HG03135 (cell line): ENCODE data around the gene REEP6.
"Not testable (repeated sequence)": the region's sequence is repeated elsewhere in the genome, so short reads cannot be mapped to it uniquely, and the experiment has no call there.

Experiments
- ATAC-seq: cut with Tn5 transposase; IDR thresholded peaks from one replicate; pipeline ENCODE4 v1.9.1; 2021; ENCODE audit warnings: mild to moderate bottlenecking, moderate library complexity; ENCODE audit not compliant: unreplicated experiment

REEP6 gene

DNA sequence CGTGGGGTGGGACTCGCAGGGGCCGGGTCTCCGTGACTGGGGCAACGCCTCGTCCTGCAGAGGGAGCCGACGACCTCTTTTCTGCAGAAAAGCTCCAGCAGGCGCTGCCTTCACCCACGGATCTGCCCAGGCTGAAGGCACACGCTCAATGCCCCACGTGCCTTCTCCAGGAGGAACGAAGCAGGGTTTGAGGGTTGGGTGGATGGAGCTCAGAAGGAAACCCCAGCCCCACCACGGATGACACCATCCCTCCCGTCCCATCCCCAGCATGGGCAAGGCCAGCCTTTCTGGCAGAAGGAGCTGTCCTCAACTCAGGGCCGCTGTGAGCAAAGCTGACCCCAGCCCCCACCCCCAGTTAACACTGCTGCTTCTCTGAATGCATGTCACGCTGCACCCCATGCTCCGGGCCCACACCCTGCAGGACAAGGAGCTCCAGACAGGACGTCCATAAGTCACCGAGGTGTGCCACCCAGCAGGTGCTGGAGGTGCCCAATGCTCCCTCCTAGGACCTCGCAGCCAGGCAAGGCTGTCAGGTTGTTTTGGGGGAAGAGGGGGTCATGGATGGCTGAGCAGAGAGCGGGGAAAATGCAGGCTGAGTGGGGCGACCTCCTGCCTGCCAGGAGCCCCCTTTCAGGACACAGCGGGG, 19.3 kb upstream of the REEP6 start:
- no peak for ATAC-seq

DNA sequence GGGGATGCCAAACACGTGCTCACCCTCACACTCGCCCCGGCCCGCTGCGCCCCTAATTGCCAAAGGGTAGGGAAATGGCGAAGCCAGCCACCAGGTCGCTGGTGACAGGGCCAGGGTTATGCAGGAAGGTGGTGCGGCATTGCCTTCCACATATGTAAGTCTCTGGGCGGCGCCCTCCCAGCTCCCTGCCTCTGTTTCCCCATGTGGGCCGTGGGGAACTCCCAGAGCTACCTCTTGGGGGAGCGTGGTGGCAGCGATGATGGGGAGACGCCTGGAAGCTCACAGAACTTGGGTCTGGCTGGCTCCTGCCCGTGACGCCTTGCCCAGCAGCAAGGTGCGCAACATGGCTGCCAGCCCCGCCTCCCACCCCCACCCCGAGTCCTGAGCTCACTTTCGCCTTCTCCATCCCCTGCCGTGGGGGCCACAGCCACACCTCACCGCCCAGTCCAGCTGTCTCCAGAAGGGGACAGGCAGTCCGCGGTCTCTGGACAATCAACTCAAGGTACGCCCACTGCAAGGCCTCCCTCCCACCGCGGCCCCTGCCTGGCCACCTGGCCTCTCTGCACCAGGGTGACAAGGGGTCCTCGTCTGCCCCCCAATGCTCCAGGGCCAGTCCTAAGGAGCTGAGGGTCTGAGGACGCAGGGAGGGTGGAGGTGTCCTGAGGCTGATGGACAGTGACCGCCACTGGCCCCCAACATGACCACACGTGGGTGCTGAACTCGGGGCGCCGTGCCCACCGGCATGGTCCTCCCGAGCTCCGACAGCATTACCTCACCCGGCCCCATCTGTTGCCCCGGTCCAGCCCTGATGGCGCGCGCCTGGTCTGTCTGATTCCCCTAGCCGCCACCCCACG, 18.5 kb upstream of the REEP6 start:
- ATAC-seq: no peak

DNA sequence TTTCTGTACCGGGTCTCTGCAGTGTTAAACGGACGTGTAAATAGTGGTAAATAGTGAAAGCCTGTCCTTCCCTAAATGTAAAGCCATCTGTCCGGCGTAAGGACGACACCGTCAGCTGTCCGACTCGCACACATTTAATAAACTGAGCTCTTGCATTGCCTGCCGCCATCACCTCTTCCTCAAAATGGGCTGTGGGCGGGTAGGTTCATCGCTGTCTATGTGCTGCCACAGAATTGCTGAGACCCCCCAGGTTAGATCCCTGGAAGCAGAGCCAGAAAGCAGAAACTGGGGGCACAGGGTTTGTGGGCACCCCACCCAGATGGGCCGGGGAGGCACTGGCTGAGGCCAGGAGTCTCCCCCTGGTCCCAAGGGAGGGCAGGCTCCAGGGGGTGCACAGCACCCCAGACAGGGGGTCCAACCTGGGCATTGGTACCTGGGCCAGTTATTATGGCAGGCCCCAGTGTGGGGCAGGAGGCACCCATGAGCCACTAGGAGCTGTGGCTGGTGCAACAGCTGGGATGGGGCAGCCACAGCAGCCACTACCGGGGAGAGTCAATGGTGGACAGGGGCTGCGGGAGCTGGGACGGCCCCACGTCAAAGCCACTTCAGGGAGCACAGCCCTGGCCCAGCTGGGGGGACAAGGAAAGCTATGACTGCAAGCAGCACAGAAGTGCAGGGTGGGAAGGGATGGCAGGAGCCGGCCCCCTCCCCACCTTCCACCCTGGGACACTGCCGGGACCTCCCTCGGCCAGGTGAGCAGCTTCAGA, 17.7 kb upstream of the REEP6 start:
- ATAC-seq: no peak

DNA sequence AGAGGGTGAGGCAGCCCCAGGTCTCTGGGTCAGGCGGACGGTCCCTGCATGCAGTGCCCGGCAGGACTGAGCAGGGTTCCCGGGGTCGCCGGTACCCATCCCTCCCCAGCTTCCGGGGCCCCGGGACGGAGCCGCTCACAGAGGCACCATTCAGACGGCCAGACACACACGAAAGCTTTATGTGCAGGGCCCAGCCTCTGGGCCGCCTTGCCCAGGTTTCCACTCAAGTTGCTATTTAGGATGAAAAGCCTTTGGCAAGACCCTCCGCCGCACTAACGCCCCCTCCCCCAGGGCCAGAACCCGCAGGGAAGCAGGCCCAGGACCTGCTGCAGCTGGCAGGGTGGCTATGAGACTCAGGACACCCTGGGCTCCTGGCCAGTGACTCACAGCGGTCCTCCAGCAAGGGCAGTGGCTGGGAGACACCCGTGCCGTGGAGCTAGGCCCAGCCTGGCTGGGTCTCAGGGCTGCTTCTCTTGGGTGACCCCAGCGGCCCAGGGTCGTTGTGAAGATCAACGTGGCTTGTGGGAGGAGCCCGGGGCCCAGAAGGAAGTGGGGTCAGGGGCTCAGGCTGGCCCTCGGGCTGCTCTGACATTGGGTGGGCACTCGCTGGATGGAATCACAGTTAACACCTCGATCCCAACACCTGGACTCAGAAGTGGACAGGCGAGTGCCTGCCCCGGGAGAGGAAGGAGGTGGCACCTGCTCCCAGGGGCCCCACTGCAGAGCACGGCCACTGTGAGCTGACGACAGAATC, 16.8 kb upstream of the REEP6 start:
- ATAC-seq: no peak

DNA sequence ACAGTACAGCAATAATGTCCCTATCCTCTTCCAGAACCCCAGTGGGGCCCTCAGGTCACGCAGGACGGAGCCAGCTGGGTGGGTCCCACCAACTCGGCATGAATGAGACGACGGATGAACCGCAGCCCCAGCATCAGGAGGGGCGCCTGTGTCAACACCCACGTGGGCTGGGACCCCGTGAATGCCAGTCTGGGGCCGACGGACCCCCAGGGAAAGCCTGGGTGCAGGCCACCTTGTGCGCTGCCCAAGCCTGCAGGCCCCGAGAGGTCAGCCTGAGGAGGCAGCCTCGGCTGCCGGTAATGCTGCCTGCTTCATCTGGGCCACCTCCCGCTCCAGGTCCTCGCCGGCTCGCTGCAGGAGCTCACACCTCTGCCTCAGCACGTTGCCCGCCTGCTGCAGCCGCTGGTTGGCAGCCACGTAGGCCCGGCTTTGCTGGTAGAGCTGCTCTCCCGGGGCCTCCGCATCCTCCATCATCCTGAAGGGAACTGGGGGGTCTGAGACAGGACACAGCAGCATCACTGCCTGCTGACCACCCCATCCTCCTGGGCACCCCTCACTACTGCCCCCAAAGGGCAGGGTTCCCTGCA, 16.1 kb upstream of the REEP6 start:
- ATAC-seq: no peak

DNA sequence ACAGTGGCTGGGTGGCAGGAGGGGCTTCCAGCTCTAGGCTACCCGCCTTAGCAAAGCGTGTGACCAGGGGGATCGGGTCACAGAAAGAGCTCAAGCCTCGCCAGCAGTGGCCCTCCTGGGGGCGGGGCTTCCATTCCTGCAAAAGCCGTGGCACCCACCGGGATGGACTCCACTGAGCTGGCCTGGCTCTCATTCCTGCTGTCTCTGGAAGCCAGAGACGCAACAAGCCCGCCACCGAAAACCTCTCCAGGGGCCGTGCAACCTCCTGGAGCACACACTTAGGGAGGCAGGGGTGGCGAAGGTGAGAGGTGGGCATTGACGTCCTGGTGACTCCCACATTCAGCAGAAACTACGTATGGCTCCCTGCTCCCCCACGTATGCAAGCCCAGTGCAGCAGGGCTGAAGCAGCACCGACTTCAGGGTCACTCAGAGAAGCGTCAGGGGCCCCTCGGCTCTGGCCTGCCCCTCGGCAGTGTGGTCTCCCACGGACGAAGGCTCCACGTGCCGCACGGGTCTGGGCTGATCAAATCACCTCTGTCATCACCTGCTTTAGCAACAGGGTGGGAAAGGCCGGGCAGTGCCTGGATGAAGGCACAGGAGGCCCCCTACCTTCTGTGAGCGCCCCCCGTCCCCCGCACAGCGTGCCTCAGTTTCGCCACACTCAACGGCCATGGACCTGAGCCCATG, 15.1 kb upstream of the REEP6 start:
- no peak for ATAC-seq

DNA sequence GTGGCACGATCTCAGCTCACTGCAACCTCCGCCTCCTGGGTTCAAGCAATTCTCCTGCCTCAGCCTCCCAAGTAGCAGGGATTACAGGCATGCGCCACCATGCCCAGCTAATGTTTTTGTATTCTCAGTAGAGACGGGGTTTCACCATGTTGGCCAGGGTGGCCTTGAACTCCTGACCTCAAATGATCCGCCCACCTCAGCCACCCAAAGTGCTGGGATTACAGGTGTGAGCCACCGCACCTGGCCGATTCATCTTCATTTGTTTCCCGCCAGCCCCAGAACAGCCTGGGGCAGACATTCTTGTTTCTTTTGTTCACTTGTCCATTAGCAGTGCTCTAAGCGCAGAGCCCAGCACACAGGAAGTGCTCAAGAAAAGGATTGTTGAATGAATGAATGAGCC, 13.9 kb upstream of the REEP6 start:
- ATAC-seq: not testable (repeated sequence)

DNA sequence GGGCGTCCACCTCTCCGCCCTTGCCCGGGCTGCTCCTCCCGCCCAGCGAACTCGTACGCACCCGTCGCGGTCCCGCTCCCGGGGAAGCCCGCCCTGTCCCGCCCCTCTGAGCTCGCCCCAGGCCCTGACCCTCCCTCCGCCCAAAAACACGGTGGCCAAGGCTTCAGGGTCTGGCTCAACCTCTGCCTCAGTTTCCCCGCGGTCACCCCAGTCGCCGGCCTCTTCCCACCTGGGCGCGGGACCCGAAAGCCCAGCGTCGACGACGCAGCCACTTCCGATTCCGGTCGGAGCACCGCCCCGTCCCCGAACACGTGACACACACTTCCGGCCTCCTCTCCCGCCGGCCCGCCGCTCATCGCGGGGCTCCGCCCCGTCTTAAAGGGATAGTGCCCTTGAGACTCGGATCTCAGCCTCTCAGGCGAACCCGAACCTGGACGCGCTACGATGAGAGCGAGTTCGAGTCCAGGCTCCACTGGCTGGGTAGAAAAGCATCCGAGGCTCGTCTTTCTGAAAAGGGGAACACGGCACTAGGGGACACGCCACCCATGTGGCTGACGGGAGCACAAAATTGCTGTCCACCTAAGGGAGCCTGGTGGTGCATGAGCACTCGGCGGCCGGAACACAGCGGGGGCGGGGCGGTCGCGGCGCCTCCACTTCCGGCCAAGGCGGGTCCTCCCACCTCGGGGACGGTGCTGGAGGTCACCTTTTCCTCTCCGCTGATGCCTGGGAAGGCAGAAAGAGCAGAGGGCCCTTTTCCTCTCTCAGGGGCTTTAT, 11.9 kb upstream of the REEP6 start, which contains the start of gene C19orf25:
Gene C19orf25, minus strand, starts transcription at position 282 of the 774 bp plus-strand sequence. CDS start 312 bp downstream, outside the sequence.
- peak; percentile 87 for ATAC-seq

DNA sequence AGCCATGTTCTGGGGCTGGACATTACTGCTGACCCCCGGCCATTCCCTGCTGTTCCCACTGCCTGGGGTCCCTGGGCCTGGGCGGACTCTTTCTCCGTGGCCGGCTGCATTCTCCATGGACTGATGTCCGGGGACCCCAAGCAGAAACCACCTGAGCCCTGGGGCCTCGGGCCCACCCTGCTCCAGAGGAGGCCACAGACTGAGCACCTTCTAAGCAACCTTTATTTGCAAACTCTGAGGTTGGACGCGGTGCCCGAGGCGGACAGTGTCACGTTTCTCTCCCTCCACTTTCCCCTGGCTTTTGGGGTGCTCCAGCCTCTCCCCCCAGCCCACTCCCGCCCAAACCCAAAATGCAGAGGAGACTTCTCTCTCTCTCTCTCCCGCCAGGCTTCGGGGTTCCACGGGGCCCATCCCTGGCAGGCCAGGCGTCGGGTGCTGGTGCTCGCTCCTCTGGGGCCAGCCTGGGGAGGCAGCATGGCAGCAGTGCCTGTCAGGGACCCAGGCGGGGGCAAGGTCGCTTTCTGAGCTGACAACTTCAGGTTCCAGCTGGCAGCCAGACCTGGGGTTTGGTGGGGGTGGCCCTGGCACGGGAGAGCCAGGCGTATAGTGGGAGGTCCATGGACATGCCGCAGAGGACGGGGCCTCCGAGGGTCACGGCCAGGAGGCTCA, 9.6 kb upstream of the REEP6 start:
- ATAC-seq: no peak

DNA sequence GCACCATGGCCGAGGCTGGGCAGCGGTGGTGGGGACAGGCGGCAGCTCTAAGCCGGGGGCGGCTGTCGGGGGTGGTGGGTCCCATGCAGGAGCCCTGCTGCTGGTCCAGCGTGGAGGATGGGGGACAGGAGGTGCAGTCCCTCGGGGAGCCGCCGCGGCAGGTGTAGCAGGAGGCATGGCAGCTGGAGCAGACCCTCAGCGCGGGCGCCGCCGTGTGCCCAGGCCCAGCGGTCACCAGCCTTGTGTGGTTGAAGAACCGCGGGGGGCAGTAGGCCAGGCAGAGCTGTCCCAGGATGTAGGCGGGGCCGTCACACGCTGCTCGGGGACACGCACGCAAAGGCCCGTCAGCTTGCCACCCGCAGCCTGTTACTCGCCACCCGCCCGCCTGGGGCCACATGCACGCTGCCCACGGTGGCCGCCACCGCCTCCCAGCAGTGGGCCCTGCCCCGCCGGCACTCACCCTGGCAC, 9.1 kb upstream of the REEP6 start:
- no peak for ATAC-seq

DNA sequence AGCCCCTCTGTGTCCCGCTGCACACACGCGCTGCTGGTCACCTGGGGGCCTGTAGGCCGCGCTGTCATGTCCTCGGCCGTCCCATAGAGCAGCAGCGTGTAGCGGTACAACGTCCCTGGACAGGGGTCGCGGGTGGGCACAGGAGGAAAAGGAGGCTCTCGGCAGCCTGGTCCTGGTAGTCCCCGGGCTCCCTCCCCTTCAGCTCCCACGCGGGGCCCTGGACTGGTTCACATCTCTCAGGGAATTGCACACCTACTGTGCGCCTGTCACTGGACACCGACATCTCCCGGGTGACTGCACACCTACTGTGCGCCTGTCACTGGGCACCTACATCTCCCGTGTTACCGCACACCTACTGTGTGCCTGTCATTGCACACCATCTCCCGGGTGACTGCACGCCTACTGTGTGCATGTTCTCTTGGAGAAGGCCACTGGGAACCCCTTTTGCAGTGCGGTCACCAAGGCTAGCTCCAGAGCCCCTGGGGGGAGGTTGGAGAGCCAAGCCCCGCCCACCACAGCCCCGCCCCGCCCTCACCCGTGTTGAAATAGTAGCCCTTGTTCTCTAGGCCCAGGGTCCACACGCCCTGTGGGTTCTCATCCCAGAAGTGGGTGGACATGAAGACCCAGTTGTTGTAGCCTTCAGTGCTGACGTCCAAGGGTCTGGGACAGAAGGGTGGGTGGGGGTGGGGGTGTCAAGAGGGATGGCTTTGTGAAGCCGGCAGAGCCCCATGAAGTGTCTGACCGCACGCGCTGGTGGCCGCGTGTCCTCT, 8.4 kb upstream of the REEP6 start:
- no peak for ATAC-seq

DNA sequence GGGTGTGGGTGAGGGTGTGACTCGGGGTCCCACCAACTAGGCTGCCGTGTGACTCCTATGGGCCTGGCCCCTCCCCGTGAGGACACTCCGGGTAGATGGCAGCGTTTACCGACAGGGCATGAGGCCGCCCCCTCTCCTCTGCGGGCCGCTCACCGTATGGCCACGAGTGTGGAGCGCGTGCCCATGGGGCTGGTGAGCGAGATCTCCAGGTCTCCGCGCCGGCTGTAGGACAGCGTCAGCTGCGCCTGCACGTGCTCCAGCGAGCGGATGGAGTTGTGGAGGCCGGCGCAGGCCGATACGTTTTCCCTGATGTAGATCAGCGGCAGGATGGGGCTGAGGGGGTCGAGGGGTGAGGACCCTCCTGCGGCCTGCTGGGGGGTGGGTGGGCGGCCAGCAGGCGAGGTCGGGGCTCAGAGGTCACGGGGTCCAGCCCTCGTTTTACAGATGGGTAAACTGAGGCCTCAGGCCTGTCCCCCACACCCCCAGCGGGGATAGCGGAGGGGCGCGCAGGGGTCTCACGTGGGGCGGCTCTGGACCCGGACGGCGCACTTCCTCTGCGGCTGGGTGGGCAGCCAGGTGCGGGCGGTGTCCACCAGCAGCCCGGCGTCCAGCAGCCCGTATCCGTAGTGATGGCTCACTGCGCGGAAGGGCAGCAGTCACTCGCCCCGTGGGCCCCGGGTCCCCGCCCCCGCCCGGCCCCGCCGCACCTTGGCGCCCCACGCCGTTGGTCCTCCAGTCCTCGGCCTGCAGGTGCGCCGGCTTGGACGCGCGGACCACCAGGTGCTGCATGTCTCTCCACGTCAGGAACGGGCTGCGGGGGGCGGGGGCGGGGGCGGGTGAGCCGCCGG, 7.6 kb upstream of the REEP6 start:
- no peak for ATAC-seq

DNA sequence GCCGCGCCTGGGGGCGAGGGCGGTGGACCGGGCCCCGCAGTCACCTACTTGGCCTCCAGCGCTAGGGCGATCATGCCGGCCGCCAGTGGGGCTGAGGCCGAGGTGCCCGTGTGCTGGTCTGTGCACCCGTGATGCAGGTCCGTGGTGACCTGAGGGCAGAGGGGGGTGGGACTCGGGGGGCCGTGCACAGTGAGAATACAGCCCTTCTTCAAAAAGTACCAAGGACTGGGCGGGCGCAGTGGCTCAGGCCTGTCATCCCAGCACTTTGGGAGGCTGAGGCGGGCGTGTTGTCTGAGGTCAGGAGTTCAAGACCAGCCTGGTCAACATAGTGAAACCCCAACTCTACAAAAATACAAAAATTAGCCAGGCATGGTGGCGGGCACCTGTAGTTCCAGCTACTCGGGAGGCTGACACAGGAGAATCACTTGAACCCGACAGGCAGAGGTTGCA, 7.0 kb upstream of the REEP6 start:
- ATAC-seq: no peak

DNA sequence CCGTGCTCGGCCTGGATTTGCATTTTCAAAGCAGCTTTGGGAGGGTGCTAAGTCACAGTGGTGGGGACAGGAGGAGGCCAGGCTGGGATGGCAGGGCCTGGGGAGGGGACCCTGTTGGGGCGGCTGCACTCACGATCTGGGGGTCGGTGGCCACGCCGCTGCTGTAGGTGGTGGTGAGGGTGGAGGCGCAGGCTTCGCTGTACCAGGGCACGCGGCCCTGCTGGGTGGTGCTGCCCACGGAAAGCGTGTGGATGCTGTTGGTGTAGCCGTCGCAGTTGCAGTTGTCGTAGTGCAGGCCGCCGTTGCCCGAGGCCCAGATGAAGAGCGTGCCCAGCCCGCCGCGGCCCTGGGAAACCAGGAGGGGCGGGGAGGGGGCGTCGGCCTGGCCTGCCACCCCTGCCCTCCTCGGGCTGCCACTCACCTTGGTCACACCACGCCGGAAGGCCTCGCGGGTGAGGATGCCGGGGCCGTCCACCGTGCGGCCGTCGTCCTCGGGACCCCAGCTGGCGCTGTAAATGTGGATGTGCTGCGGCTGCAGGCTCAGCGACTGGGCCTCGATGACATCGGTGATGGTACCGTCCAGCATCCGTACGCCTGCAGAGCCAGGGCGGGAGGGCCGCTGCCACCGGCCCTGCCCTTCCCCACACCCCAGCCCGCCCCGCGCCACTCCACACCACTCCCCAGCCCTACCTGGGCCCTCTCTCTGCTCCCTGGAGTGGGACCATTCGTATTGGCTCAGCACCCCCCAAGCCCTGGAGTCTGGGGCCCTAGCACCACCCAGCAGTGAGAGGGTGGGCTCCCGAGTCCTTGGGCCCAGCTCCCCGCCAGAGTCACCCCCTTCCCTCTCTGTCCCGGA, 4.0 kb upstream of the REEP6 start:
- no peak for ATAC-seq

DNA sequence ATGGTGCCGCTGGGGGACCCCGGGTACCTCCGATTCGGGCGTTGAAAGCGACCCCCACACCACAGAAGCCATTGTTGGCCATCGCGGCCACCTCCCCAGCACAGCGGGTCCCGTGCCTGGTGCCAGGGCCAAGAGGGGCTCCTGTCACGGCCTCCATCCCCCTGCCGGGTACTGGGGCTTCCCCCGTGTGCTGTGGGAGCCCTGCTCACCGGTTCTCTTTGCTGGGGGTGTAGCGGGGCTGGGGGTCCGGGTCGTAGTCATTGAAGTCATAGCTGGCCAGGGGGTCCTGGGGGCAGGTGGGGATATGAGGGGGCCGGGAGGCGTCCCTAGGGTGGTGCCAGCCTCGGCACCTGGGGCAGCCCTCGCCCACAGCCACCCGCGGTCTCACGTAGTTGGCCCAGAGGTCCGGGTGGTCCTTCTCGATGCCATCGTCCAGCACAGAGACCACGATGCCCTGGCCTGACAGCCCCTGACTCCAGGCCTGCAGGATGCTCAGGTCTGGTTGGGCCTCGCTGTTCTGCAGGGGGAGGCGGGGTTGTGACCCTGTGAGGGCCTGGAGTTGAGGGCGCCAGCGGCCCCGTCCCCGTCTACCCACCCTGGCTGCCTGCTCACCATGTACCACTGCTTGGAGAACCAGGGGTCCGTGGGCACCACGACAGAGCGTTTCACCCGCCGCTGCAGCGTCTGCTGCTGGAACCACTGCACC, 3.3 kb upstream of the REEP6 start:
- no peak for ATAC-seq
